ENCODE results near the gene FAM135A. TPM values are rescaled to one million over a fixed set of nuclear protein-coding genes. Genes with fewer than 3 reads are reported as not detected.

Gene FAM135A
- total and polyA plus RNA-seq, 2 experiments from 2014 or later: 35.2 to 68.7 TPM

DNA sequence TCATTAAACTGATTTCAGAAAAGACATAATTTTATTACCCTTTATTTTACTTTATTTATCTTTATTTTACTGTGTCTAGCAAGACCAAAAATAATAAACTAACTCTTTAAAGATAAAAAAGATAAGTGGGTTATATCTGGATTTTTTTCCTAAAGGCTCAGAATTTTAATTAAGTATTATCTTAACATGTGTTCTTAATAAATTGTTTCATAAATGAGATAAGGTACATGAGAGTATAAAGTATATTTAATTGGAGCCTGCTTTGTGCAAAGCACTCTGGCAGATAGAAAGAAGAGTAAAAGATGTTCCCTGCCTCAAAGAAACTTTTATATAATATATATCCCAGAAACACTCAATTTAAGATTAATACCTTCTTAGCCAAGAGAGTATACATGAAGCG is 8.7 kb upstream of the FAM135A start:
- no peaks in the 10 kb centered on the region for H3K79me2 ChIP-seq (replicated peaks; ENCODE audit: insufficient read depth)
- H3K4me2 ChIP-seq: no peak overlapping the region
- H4K20me1 ChIP-seq (replicated peaks; ENCODE audit: insufficient read depth): no peaks in the 10 kb centered on the region
- Mint-ChIP-seq H3K4me3 (no peak overlapping the region), H3K4me1 (no peaks in the 10 kb centered on the region), H3K9me3 (no peaks in the 10 kb centered on the region), H3K36me3 (ENCODE audit: low read depth) (no peaks in the 10 kb centered on the region), H3K27me3 (ENCODE audit: insufficient read depth, low read depth, poor library complexity) (no peaks in the 10 kb centered on the region), H3K27ac (no peak overlapping the region)
- H3K4me1 ChIP-seq (ENCODE audit: insufficient read depth): no peaks in the 10 kb centered on the region
- H3K36me3 ChIP-seq (ENCODE audit: insufficient read depth): no peaks in the 10 kb centered on the region
- no peak for ATAC-seq
- H3K9me2 ChIP-seq (ENCODE audit: insufficient read depth): no peaks in the 10 kb centered on the region
- DNase-seq (ENCODE audit: low spot score): no peak
- H3K4me3 ChIP-seq: no peak overlapping the region
- H3K27me3 ChIP-seq (ENCODE audit: insufficient read depth): no peaks in the 10 kb centered on the region
- no peaks in the 10 kb centered on the region for H3F3A ChIP-seq (replicated peaks; ENCODE audit: low read depth)
- no peak overlapping the region for H2AFZ ChIP-seq
- TF ChIP-seq POLR2AphosphoS5 (IDR thresholded peaks at IDR 0.05; ENCODE audit: low read depth) (no peak), ZNF114 (CRISPR knock-in tag; IDR thresholded peaks at IDR 0.05) (no peak), ZNF331 (CRISPR knock-in tag; IDR thresholded peaks at IDR 0.05; ENCODE audit: low read depth) (no peak), EZH2 (IDR thresholded peaks at IDR 0.05; ENCODE audit: low read depth, unreplicated experiment) (no peak), REST (IDR thresholded peaks at IDR 0.05; ENCODE audit: unreplicated experiment) (no peak), JUNB (IDR thresholded peaks at IDR 0.05; ENCODE audit: unreplicated experiment) (no peak), ZNF462 (CRISPR knock-in tag; IDR thresholded peaks at IDR 0.05) (no peak), NANOG (IDR thresholded peaks at IDR 0.05; ENCODE audit: borderline replicate concordance) (no peak)
- TF ChIP-seq, protein P1, sequence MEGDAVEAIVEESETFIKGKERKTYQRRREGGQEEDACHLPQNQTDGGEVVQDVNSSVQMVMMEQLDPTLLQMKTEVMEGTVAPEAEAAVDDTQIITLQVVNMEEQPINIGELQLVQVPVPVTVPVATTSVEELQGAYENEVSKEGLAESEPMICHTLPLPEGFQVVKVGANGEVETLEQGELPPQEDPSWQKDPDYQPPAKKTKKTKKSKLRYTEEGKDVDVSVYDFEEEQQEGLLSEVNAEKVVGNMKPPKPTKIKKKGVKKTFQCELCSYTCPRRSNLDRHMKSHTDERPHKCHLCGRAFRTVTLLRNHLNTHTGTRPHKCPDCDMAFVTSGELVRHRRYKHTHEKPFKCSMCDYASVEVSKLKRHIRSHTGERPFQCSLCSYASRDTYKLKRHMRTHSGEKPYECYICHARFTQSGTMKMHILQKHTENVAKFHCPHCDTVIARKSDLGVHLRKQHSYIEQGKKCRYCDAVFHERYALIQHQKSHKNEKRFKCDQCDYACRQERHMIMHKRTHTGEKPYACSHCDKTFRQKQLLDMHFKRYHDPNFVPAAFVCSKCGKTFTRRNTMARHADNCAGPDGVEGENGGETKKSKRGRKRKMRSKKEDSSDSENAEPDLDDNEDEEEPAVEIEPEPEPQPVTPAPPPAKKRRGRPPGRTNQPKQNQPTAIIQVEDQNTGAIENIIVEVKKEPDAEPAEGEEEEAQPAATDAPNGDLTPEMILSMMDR (conservative IDR thresholded peaks at IDR 0.05; ENCODE audit: low read depth in 2 of 2): no peak
- TF ChIP-seq, protein P2, sequence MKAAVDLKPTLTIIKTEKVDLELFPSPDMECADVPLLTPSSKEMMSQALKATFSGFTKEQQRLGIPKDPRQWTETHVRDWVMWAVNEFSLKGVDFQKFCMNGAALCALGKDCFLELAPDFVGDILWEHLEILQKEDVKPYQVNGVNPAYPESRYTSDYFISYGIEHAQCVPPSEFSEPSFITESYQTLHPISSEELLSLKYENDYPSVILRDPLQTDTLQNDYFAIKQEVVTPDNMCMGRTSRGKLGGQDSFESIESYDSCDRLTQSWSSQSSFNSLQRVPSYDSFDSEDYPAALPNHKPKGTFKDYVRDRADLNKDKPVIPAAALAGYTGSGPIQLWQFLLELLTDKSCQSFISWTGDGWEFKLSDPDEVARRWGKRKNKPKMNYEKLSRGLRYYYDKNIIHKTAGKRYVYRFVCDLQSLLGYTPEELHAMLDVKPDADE (IDR thresholded peaks at IDR 0.05): no peak
- no peak overlapping the region for H3K27ac ChIP-seq (ENCODE audit: low read depth)
